Activated CD4-positive, alpha-beta T cell treated with anti-CD3 and anti-CD28 coated beads for 36 hours (primary cell): Measurements from ENCODE around the gene SAMD4A. TPM values are rescaled to one million over a fixed set of nuclear protein-coding genes. Genes with fewer than 3 reads are reported as not detected.
"Not testable (repeated sequence)": the region's sequence is repeated elsewhere in the genome, so short reads cannot be mapped to it uniquely, and the experiment has no call there.

ENCODE experiments used
- ATAC-seq: fragments of 200-7000 bp; cut with Tn5 transposase; one replicate; pipeline ENCODE4 v1.10.0; 2021; ENCODE audit warnings: mild to moderate bottlenecking, moderate library complexity
- CTCF ChIA-PET: fragments of 350-600 bp; sonication (Branson Sonifier 250); formaldehyde crosslinking; loops from one replicate; lab custom pipeline; 2021; ENCODE audit warnings: antibody characterized with exemption; lab: Charles Lee
- POLR2A ChIA-PET: fragments of 350-600 bp; sonication (Branson Sonifier 250); formaldehyde crosslinking; loops from one replicate; lab custom pipeline; 2021; ENCODE audit warnings: antibody characterized with exemption, inconsistent platforms; lab: Charles Lee
- DNase-seq: peaks from one replicate; pipeline ENCODE4 v3.0.0-alpha.2; 2020
- H3K27ac Mint-ChIP-seq: one replicate; pipeline ENCODE4 v1.8.0; 2021; ENCODE audit warnings: mixed read lengths
- H3K27me3 Mint-ChIP-seq: one replicate; pipeline ENCODE4 v1.8.0; 2021; ENCODE audit warnings: mixed read lengths
- H3K36me3 Mint-ChIP-seq: one replicate; pipeline ENCODE4 v1.8.0; 2021; ENCODE audit warnings: low read depth, mixed read lengths
- H3K4me1 Mint-ChIP-seq: one replicate; pipeline ENCODE4 v1.8.0; 2021; ENCODE audit warnings: mixed read lengths
- H3K4me3 Mint-ChIP-seq: one replicate; pipeline ENCODE4 v1.8.0; 2021; ENCODE audit warnings: mild to moderate bottlenecking, moderate library complexity, mixed read lengths
- H3K9me3 Mint-ChIP-seq: one replicate; pipeline ENCODE4 v1.8.0; 2021; ENCODE audit warnings: low read depth, mixed read lengths
- intact Hi-C, 2 experiments: fragments of 100-400 bp; cut with DNase I in 1 of 2; cut with micrococcal nuclease in 1 of 2; formaldehyde crosslinking; loops; one replicate each; pipeline versions ENCODE4 v1.14.2 to v1.15.1; 2022 to 2024; cut with DNase I, micrococcal nuclease
- total RNA-seq, 2 experiments: library from RNA; stranded (reverse); gene quantifications; one replicate each; pipeline ENCODE4 v1.2.3, GENCODE V29; 2021

The SAMD4A gene
- total RNA-seq, 2 experiments from 2014 or later, result 2.7 to 2.8 TPM

GRCh38 chr14:54753396-54753795, 186.5 kb downstream of the SAMD4A start:
- not testable (repeated sequence) for H3K27ac Mint-ChIP-seq

GRCh38 chr14:54754116-54754622, 187.2 kb downstream of the SAMD4A start:
- no peak overlapping the region for H3K27ac Mint-ChIP-seq
- peaks cover 11% of the 10 kb centered on the region for H3K4me1 Mint-ChIP-seq
- no peaks in the 10 kb centered on the region for H3K9me3 Mint-ChIP-seq
- POLR2A ChIA-PET, result no interaction called here
- H3K4me3 Mint-ChIP-seq, result no peak overlapping the region
- H3K27me3 Mint-ChIP-seq, result peaks cover 2% of the 10 kb centered on the region
- ATAC-seq, result no peak
- peaks cover 1% of the 10 kb centered on the region for H3K36me3 Mint-ChIP-seq
- intact Hi-C loops, result no loop called here
- CTCF ChIA-PET, result interaction anchor here (0.9 to 1.0 kb wide), 2 partner anchors 30 to 190 kb away, joined by 3 read pairs; no protein-coding TSS in a partner anchor
- no peak for DNase-seq

More at GRCh38 chr14:54753396-54753795, 186.5 kb downstream of the SAMD4A start:
- DNase-seq, H3K4me3 Mint-ChIP-seq, ATAC-seq, H3K36me3 Mint-ChIP-seq, intact Hi-C loops, CTCF ChIA-PET, H3K27me3 Mint-ChIP-seq, POLR2A ChIA-PET, H3K9me3 Mint-ChIP-seq: not testable (repeated sequence)
- peaks cover 11% of the 10 kb centered on the region for H3K4me1 Mint-ChIP-seq

DNA sequence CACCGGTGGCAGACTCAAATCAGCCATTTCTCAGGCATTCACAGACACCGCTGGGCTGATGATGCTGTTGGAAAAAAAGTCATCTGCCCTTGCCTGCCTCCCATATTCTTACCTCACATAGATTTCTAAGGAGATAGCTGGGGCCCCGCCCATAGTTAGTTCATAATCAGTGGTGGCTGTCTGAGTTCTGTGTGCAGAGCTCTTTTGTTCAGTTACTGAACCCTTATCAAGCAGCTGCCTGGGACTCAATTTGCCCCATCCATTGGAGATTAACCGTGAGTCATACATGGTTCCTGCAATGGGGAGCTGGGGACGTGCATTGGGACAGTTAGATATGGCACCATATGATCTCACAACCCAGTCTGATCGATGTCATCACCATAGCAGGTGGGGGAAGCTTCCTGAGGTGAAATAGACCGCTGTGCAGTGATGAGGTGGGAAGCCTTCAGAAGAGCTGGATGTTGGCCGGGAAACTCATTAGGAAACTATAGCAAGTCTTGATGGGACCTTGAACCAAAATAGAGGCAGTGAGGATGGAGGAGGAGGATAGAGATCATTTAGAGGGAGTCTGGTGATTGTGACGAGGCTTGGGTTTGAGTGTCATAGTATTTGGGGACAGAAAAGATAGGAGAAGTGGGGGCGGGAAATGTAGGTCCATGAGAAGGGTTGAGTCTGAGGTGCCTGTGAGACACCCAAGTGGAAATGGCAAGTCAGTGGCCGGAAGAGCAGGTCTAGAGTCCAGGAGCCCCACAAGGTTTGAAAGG, 187.9 kb downstream of the SAMD4A start:
- DNase-seq (peak; percentile 25), ATAC-seq (no peak)
- peaks cover 2% of the 10 kb centered on the region for H3K27me3 Mint-ChIP-seq
- POLR2A ChIA-PET, result no interaction called here
- intact Hi-C loops, result no loop called here
- no peak overlapping the region for H3K4me3 Mint-ChIP-seq
- H3K4me1 Mint-ChIP-seq, result peaks cover 11% of the 10 kb centered on the region
- H3K9me3 Mint-ChIP-seq, result no peaks in the 10 kb centered on the region
- CTCF ChIA-PET, result interaction anchor here (0.9 to 1.0 kb wide), 2 partner anchors 30 to 191 kb away, joined by 3 read pairs; no protein-coding TSS in a partner anchor
- no peak overlapping the region for H3K27ac Mint-ChIP-seq
- H3K36me3 Mint-ChIP-seq, result peaks cover 1% of the 10 kb centered on the region

- ATAC-seq (no peak), DNase-seq (no peak)
- Mint-ChIP-seq H3K4me1 (peaks cover 11% of the 10 kb centered on the region), H3K36me3 (peaks cover 1% of the 10 kb centered on the region), H3K4me3 (no peak overlapping the region), H3K27ac (no peak overlapping the region), H3K27me3 (peaks cover 2% of the 10 kb centered on the region), H3K9me3 (no peaks in the 10 kb centered on the region)
- ChIA-PET CTCF (interaction anchor here (0.6 kb wide), 1 partner anchor 67 kb away, joined by 3 read pairs; no protein-coding TSS in a partner anchor), POLR2A (no interaction called here)
- intact Hi-C loops, result no loop called here
Measured at GRCh38 chr14:54756656-54757392, 189.9 kb downstream of the SAMD4A start.

GRCh38 chr14:54758041-54758440, 191.1 kb downstream of the SAMD4A start:
- CTCF ChIA-PET, result interaction anchor here (0.5 kb wide), 1 partner anchor 34 kb away, joined by 3 read pairs; no protein-coding TSS in a partner anchor
- ATAC-seq (no peak), DNase-seq (no peak)
- POLR2A ChIA-PET, result no interaction called here
- Mint-ChIP-seq H3K4me1 (peaks cover 19% of the 10 kb centered on the region), H3K27ac (no peak overlapping the region), H3K27me3 (peaks cover 2% of the 10 kb centered on the region), H3K4me3 (no peak overlapping the region), H3K36me3 (peaks cover 1% of the 10 kb centered on the region), H3K9me3 (no peaks in the 10 kb centered on the region)
- intact Hi-C loops, result no loop called here

GRCh38 chr14:54759982-54760585, 193.2 kb downstream of the SAMD4A start:
- ATAC-seq (no peak), DNase-seq (no peak)
- H3K36me3 Mint-ChIP-seq, result no peaks in the 10 kb centered on the region
- no peak overlapping the region for H3K4me3 Mint-ChIP-seq
- CTCF ChIA-PET, result interaction anchor here (0.6 to 1.2 kb wide), 2 partner anchors 9 to 10 kb away, joined by 3 to 4 read pairs; no protein-coding TSS in a partner anchor
- no peaks in the 10 kb centered on the region for H3K9me3 Mint-ChIP-seq
- intact Hi-C loops, result no loop called here
- no peaks in the 10 kb centered on the region for H3K27me3 Mint-ChIP-seq
- H3K4me1 Mint-ChIP-seq, result peaks cover 19% of the 10 kb centered on the region
- POLR2A ChIA-PET, result no interaction called here
- no peak overlapping the region for H3K27ac Mint-ChIP-seq

GRCh38 chr14:54760866-54761575, 194.1 kb downstream of the SAMD4A start:
- ATAC-seq, result no peak
- Mint-ChIP-seq H3K9me3 (no peaks in the 10 kb centered on the region), H3K27me3 (no peaks in the 10 kb centered on the region), H3K27ac (no peak overlapping the region), H3K4me1 (peaks cover 21% of the 10 kb centered on the region), H3K36me3 (no peaks in the 10 kb centered on the region), H3K4me3 (no peak overlapping the region)
- CTCF ChIA-PET, result interaction anchor here (0.5 to 1.2 kb wide), 4 partner anchors 9 to 45 kb away, joined by 3 to 4 read pairs (median 3); no protein-coding TSS in a partner anchor
- POLR2A ChIA-PET, result no interaction called here
- no peak for DNase-seq
- intact Hi-C loops, result no loop called here

- Mint-ChIP-seq H3K9me3 (no peaks in the 10 kb centered on the region), H3K36me3 (no peaks in the 10 kb centered on the region), H3K4me1 (peaks cover 26% of the 10 kb centered on the region), H3K27me3 (peaks cover 3% of the 10 kb centered on the region), H3K27ac (no peak overlapping the region), H3K4me3 (no peak overlapping the region)
- ATAC-seq (no peak), DNase-seq (no peak)
- intact Hi-C loops, result no loop called here
- CTCF ChIA-PET, result interaction anchor here (0.5 to 1.1 kb wide), 4 partner anchors 15 to 194 kb away, joined by 3 read pairs; no protein-coding TSS in a partner anchor
- POLR2A ChIA-PET, result no interaction called here
Measured at GRCh38 chr14:54761835-54762234, 194.9 kb downstream of the SAMD4A start.

- POLR2A ChIA-PET, result no interaction called here
- Mint-ChIP-seq H3K4me3 (no peak overlapping the region), H3K4me1 (peaks cover 27% of the 10 kb centered on the region), H3K27ac (no peak overlapping the region), H3K27me3 (peaks cover 3% of the 10 kb centered on the region), H3K36me3 (no peaks in the 10 kb centered on the region), H3K9me3 (no peaks in the 10 kb centered on the region)
- ATAC-seq (no peak), DNase-seq (no peak)
- intact Hi-C loops, result no loop called here
- CTCF ChIA-PET, result interaction anchor here (0.5 to 1.1 kb wide), 3 partner anchors 44 to 587 kb away, joined by 3 read pairs; no protein-coding TSS in a partner anchor
Measured at GRCh38 chr14:54762296-54762695, 195.4 kb downstream of the SAMD4A start.

- H3K27me3 Mint-ChIP-seq, result peaks cover 6% of the 10 kb centered on the region
- intact Hi-C loops, result no loop called here
- ATAC-seq (no peak), DNase-seq (no peak)
- CTCF ChIA-PET, result interaction anchor here (1.4 kb wide), 1 partner anchor 17 kb away, joined by 3 read pairs; no protein-coding TSS in a partner anchor
- no peaks in the 10 kb centered on the region for H3K36me3 Mint-ChIP-seq
- H3K4me1 Mint-ChIP-seq, result peaks cover 23% of the 10 kb centered on the region
- no peak overlapping the region for H3K27ac Mint-ChIP-seq
- POLR2A ChIA-PET, result no interaction called here
- no peaks in the 10 kb centered on the region for H3K9me3 Mint-ChIP-seq
- no peak overlapping the region for H3K4me3 Mint-ChIP-seq
Measured at GRCh38 chr14:54763761-54764160, 196.8 kb downstream of the SAMD4A start.
